ENCODE results near the gene TDRD12.

GRCh38 chr19:32798201-32798600 is 78.6 kb downstream of the TDRD12 start:
- no peak for TF ChIP-seq CTCF (IDR thresholded peaks at IDR 0.05)
- no peak for TF ChIP-seq POLR2A (IDR thresholded peaks at IDR 0.05)

Measured in body of pancreas (tissue), 4 donors.